Left cardiac atrium (tissue), 4 donors: ENCODE measurements around the gene NF2. TPM values are rescaled to one million over a fixed set of nuclear protein-coding genes. Genes with fewer than 3 reads are reported as not detected.

Experiments used
- ATAC-seq, 2 donors: fragments of 200-7000 bp; cut with Tn5 transposase; one replicate each; pipeline ENCODE4 v1.9.1; 2020; ENCODE audit warnings: mild to moderate bottlenecking in 2 of 2, moderate library complexity in 2 of 2
- DNase-seq: peaks from one replicate; pipeline ENCODE4 v3.0.0-alpha.2; 2020
- intact Hi-C, 2 donors: fragments of 100-400 bp; cut with DNase I; formaldehyde crosslinking; loops; one replicate each; pipeline versions ENCODE4 v1.14.1 to v1.15.1; 2022 to 2023
- total RNA-seq, 2 donors: library from RNA; stranded (reverse); fragmentation: NEBNext Ultra II Directional; extraction: Animal tissue kit (Norgen Biotek cat#: 25700); gene quantifications; one replicate each; pipeline ENCODE4 v1.2.1, GENCODE V29; 2021
- donor health status: DM: no; HTN: yes; CAD: no.
- donor health status: DM: no; HTN: yes; CAD: no; lungs with severe emphysema.
- donor health status: DM: yes; HTN: yes; CAD: no.
- donor health status: Dilated cardiomyopathy.

The NF2 gene
- total RNA-seq, 2 donors from 2014 or later, result 45.3 to 48.7 TPM

- no peak for DNase-seq
- no peak for ATAC-seq
- intact Hi-C loops, result no loop called here
These were observed 23.2 kb downstream of the NF2 start for GRCh38 chr22:29626497-29627195.

- no peak for ATAC-seq
- no peak for DNase-seq
- intact Hi-C loops, result no loop called here
These were observed 23.7 kb downstream of the NF2 start for GRCh38 chr22:29627196-29627535.

- ATAC-seq, result no peak
- intact Hi-C loops, result no loop called here
- no peak for DNase-seq
These were observed 25.8 kb downstream of the NF2 start for GRCh38 chr22:29628996-29629902.

- intact Hi-C loops, result loop anchor here in 1 of 2 donors (5.0 kb wide), 1 partner anchor 377 kb away; no protein-coding TSS in a partner anchor
- no peak for ATAC-seq
- no peak for DNase-seq
These were observed 26.6 kb downstream of the NF2 start for GRCh38 chr22:29629903-29630516.

GRCh38 chr22:29630987-29631386, 27.6 kb downstream of the NF2 start:
- ATAC-seq, result peak in 1 of 2 donors; percentile 41
- no peak for DNase-seq
- intact Hi-C loops, result loop anchor here in 1 of 2 donors (5.0 kb wide), 1 partner anchor 376 kb away; no protein-coding TSS in a partner anchor

- intact Hi-C loops, result loop anchor here in 1 of 2 donors (5.0 kb wide), 1 partner anchor 376 kb away; no protein-coding TSS in a partner anchor
- ATAC-seq (no peak), DNase-seq (no peak)
These were observed 28.3 kb downstream of the NF2 start for GRCh38 chr22:29631725-29632124.

GRCh38 chr22:29632672-29633071, 29.2 kb downstream of the NF2 start:
- DNase-seq (no peak), ATAC-seq (no peak)
- intact Hi-C loops, result loop anchor here in 1 of 2 donors (5.0 kb wide), 1 partner anchor 375 kb away; no protein-coding TSS in a partner anchor

- ATAC-seq (no peak), DNase-seq (no peak)
- intact Hi-C loops, result loop anchor here in 1 of 2 donors (5.0 kb wide), 1 partner anchor 374 kb away; no protein-coding TSS in a partner anchor
These were observed 30.3 kb downstream of the NF2 start for GRCh38 chr22:29633514-29634312.

GRCh38 chr22:29634847-29635246, 31.4 kb downstream of the NF2 start:
- ATAC-seq, result no peak
- no peak for DNase-seq
- intact Hi-C loops, result loop anchor here in 1 of 2 donors (5.0 kb wide), 2 partner anchors 372 to 452 kb away; no protein-coding TSS in a partner anchor

GRCh38 chr22:29635734-29636357, 32.4 kb downstream of the NF2 start:
- intact Hi-C loops, result loop anchor here in 1 of 2 donors (5.0 kb wide), 1 partner anchor 451 kb away; no protein-coding TSS in a partner anchor
- DNase-seq, result no peak
- peak; percentile 38 to 61 for ATAC-seq

GRCh38 chr22:29636751-29637150, 33.3 kb downstream of the NF2 start:
- ATAC-seq (no peak), DNase-seq (no peak)
- intact Hi-C loops, result loop anchor here in 1 of 2 donors (5.0 kb wide), 1 partner anchor 451 kb away; no protein-coding TSS in a partner anchor

GRCh38 chr22:29637181-29637580, 33.7 kb downstream of the NF2 start:
- DNase-seq, result no peak
- intact Hi-C loops, result loop anchor here in 1 of 2 donors (5.0 kb wide), 1 partner anchor 450 kb away; no protein-coding TSS in a partner anchor
- no peak for ATAC-seq

- DNase-seq (no peak), ATAC-seq (no peak)
- intact Hi-C loops, result loop anchor here in 1 of 2 donors (5.0 kb wide), 1 partner anchor 449 kb away; no protein-coding TSS in a partner anchor
These were observed 35.2 kb downstream of the NF2 start for GRCh38 chr22:29638678-29639077.

- intact Hi-C loops, result loop anchor here in 1 of 2 donors (5.0 kb wide), 1 partner anchor 448 kb away; no protein-coding TSS in a partner anchor
- ATAC-seq, result no peak
- DNase-seq, result no peak
These were observed 35.7 kb downstream of the NF2 start for GRCh38 chr22:29639096-29639495.

GRCh38 chr22:29641042-29641699, 37.7 kb downstream of the NF2 start:
- no peak for DNase-seq
- no peak for ATAC-seq
- intact Hi-C loops, result no loop called here

- intact Hi-C loops, result no loop called here
These were observed 38.4 kb downstream of the NF2 start for GRCh38 chr22:29641700-29642330.

GRCh38 chr22:29642694-29643093, 39.3 kb downstream of the NF2 start:
- intact Hi-C loops, result no loop called here
- DNase-seq (no peak), ATAC-seq (no peak)

More at GRCh38 chr22:29641700-29642330, 38.4 kb downstream of the NF2 start:
- DNase-seq (no peak), ATAC-seq (no peak)
